GM12801 (cell line): ENCODE measurements around the gene ARL4D.

ENCODE experiments used
- CTCF ChIP-seq: IDR thresholded peaks from one replicate; pipeline ENCODE4 v1.5.1; 2011; ENCODE audit warnings: control low read depth; ENCODE audit not compliant: insufficient read length; ENCODE audit errors: extremely low read depth

ARL4D gene

GRCh38 chr17:43428524-43428923 is 29.7 kb downstream of the ARL4D start:
- TF ChIP-seq CTCF = no peak

- TF ChIP-seq CTCF = no peak
These were observed 32.3 kb downstream of the ARL4D start for GRCh38 chr17:43430936-43431713.

GRCh38 chr17:43431714-43432523 is 33.1 kb downstream of the ARL4D start:
- TF ChIP-seq CTCF = no peak

GRCh38 chr17:43434902-43435319 is 36.1 kb downstream of the ARL4D start:
- no peak for TF ChIP-seq CTCF

GRCh38 chr17:43437756-43438155 is 39.0 kb downstream of the ARL4D start:
- no peak for TF ChIP-seq CTCF

- no peak for TF ChIP-seq CTCF
These were observed 39.8 kb downstream of the ARL4D start for GRCh38 chr17:43438626-43439025.

GRCh38 chr17:43439041-43439440 is 40.2 kb downstream of the ARL4D start:
- no peak for TF ChIP-seq CTCF
